NCI-H146 (cell line): ENCODE results near the gene EIF3L.

Experiments
- DNase-seq: peaks from one replicate; lab custom pipeline; 2025; lab: John Stamatoyannopoulos, UW

Gene EIF3L

GRCh38 chr22:37817705-37818408 is 31.4 kb upstream of the EIF3L start:
- DNase-seq: peak; percentile 68

GRCh38 chr22:37818409-37819104 is 30.7 kb upstream of the EIF3L start:
- DNase-seq: peak; percentile 71

GRCh38 chr22:37819105-37819433 is 30.1 kb upstream of the EIF3L start:
- DNase-seq: no peak

- no peak for DNase-seq
Measured at GRCh38 chr22:37820350-37820749, 28.9 kb upstream of the EIF3L start.

DNA sequence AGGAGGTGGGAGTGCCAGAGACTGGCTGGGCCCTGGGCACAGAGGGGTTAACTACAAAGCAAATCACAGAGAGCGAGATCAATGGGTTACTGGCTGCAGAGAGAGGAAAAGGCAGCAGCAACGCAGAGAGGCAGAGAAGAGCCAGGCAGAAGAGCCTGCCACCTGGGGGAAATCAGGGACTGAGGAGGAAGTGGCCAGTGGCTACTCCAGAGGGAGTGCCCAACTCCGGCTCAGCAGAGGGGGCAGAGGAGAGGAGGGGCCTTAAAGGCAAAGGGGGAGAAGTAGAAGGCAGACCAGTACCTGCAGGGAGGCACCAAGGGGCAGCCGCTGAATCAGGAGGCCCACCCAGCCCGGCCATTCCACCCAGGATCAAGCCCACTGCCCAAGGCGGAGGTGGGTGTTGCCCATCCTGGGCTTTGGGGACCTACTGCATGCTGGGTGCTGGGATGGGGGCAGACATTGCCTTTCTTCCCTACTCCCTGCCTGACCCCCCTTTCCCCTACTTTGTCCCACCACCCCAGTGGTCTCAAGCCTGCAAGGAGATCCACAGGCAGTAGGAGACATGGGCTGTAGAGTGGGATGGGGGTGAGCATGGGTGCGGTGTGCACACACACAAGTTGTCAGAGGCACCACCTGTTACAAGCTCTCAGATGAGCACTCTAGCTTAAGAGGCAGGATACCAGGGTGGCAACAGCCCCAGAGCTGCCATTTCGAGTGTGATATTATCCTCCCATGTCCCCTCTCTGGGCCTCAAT is 27.0 kb upstream of the EIF3L start:
- DNase-seq: no peak

- peak; percentile 64 for DNase-seq
Measured at GRCh38 chr22:37823134-37823985, 25.9 kb upstream of the EIF3L start, which contains the start of gene GALR3. Gene GALR3 (plus strand): TSS chr22:37823382. CDS start chr22:37823407, 25 bp downstream.

DNA sequence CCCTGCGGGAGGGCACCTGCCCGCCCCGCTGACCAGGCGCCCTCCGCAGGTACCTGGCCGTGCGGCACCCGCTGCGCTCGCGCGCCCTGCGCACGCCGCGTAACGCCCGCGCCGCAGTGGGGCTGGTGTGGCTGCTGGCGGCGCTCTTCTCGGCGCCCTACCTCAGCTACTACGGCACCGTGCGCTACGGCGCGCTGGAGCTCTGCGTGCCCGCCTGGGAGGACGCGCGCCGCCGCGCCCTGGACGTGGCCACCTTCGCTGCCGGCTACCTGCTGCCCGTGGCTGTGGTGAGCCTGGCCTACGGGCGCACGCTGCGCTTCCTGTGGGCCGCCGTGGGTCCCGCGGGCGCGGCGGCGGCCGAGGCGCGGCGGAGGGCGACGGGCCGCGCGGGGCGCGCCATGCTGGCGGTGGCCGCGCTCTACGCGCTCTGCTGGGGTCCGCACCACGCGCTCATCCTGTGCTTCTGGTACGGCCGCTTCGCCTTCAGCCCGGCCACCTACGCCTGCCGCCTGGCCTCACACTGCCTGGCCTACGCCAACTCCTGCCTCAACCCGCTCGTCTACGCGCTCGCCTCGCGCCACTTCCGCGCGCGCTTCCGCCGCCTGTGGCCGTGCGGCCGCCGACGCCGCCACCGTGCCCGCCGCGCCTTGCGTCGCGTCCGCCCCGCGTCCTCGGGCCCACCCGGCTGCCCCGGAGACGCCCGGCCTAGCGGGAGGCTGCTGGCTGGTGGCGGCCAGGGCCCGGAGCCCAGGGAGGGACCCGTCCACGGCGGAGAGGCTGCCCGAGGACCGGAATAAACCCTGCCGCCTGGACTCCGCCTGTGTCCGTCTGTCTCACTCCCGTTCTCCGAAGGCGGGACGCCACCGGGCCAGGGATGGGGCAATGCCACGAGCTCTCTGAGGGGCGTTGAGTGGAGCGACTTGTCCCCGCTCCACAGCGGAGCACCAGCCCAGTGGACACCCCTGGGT is 24.3 kb upstream of the EIF3L start:
- no peak for DNase-seq

- no peak for DNase-seq
Measured at GRCh38 chr22:37827056-37827455, 22.2 kb upstream of the EIF3L start.

GRCh38 chr22:37830093-37830842 is 19.0 kb upstream of the EIF3L start:
- DNase-seq: no peak

GRCh38 chr22:37831472-37831871 is 17.7 kb upstream of the EIF3L start:
- DNase-seq: no peak

DNA sequence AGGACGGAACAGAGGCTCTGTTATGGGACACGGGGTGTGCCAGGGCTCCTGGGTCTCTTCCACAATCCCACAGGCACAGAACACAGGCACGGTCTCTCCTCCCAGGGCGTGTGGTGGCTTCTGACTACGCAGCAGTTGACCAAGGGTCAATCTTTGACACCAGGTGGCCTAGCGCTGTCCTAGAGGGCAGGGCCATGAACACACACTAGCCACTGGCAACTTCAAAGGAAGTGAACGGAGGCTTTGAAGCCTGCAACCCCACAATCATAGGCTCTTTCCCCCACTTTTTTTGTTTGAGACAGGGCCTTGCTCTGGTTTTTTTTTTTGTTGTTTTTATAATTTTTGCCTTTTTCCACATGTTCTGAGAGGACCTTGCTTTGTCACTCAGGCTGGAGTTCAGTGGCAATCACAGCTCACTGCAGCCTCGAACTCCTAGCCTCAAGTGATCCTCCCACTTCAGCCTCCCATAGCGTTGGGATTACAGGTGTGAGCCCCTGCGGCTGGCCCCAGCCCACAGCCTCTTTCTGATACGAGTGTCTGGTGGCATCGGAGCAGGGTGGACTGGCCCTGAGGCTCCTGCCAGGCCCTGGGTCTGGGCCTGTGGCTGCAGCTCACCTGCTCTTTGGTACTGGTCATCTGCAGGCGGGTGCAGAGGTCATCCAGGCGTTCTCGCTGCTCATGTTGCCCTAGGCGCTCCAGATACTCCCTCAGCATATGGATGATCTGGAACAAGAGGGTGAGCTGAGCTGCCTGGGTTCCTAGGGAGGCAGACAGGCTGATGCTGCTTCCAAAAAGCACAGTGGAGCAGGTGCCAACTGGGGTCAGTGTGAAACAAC is 17.0 kb upstream of the EIF3L start:
- DNase-seq: no peak

DNA sequence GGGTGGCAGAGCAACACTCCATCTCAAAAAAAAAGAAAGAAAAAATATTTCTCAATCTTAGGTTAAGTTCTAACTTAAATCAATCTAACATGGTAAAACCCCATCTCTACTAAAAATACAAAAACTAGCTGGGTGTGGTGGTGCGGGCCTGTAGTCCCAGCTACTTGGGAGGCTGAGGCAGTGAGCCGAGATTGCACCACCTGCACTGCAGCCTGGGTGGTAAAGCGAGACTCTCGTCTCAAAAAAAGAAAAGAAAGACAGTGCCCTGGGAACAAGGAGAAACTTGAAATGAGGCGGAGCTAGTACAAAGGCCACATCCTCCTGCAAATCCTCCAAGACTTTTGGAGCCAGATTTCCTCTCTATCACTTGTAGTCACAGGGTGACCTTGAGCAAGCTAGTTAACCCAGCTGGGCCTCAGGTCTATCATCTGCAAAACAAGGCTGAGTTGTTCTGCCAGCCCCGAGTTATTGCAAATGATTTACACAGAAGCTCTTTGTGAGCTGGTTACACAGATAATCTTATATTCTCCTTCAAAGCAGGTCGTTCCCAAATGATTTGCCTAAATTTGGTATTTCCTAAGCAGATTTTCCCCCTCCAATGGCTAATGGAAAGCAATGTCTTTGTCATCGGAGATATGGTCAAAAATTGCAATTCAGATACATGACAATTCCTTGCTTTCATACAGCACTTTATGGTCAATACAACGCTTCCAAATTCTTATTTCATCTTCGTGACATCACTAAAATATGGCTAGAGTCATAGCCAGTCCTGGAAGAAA is 7.0 kb upstream of the EIF3L start:
- no peak for DNase-seq

GRCh38 chr22:37843741-37844089 is 5.5 kb upstream of the EIF3L start:
- DNase-seq: no peak

DNA sequence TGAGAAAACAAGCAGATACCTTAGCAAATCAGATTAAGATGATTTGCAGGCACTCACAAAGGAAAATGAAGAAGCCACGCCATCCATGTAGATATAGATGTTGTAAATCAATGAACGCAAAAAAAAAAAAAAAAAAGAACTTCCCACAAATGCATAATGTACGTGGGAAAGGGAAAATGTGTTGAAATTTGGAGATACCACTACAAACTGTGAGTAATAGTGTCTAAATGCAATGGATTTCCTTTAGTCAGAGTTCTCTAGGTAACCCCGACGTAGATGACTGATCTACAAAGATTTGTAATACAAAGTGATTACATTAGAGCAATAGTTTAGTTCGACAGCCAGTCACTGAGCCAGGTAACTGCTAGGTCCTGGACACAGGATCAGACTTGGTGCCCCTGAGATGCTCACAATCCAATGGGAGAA is 4.3 kb upstream of the EIF3L start:
- no peak for DNase-seq

DNA sequence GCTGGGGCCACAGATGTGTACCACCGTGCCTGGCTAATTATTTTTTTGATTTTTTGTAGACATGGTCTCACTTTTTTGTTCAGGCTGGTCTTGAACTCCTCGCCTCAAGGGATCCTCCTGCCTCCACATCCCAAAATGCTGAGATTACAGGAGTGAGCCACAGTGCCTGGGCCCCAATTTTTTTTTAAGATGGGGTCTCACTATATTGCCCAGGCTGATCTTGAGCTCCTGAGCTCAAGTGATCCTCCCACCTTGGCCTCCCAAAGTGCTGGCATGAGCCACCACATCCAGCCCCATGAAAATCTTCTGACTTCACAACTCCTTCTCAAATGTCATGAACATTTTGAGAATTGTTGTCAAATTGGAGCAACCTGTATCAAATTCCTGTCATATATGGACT is 2.8 kb upstream of the EIF3L start:
- DNase-seq: no peak

DNA sequence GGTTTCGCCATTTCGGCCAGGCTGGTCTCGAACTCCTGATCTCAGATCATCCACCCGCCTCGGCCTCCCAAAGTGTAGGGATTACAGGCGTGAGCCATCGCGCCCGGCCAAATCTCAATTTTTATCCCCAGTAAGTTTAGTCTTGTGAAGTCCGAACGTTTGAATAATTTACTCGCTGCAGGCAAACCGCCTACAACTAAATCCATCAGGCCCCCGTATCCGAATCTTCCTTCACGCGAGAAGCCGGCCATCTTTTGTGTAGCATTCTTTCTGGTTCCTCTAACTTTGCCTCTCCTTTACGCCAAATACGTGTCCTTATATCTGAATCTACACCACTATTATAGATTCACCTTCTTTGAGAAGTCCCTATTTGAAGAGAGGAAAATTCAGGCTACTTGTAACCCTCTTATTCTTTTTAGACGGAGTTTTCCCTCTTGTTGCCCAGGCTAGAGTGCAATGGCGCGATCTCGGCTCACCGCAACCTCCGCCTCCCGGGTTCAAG is 581 bp upstream of the EIF3L start:
- DNase-seq: peak; percentile 16

- no peak for DNase-seq
Measured at GRCh38 chr22:37850801-37851200, 1.6 kb downstream of the EIF3L start.

GRCh38 chr22:37852418-37852817 is 3.2 kb downstream of the EIF3L start:
- no peak for DNase-seq
